H9 (cell line): Measurements from ENCODE around the gene ARHGAP25. TPM values are rescaled to one million over a fixed set of nuclear protein-coding genes. Genes with fewer than 3 reads are reported as not detected.

Experiments used
- DNase-seq: peaks from one replicate; pipeline ENCODE4 v3.0.0-alpha.2; 2017
- H2AFZ ChIP-seq: one replicate; pipeline ENCODE4 v1.6.1; 2013; ENCODE audit warnings: mild to moderate bottlenecking, low read length, control low read depth, moderate library complexity
- H2AK5ac ChIP-seq: 2 replicates; pipeline ENCODE4 v1.6.1; 2013; ENCODE audit warnings: low read length, control low read depth, mixed read lengths; ENCODE audit not compliant: insufficient read length
- H2BK120ac ChIP-seq: one replicate; pipeline ENCODE4 v1.6.1; 2013; ENCODE audit warnings: low read depth, mild to moderate bottlenecking, low read length, control low read depth, inconsistent platforms; ENCODE audit not compliant: poor library complexity, severe bottlenecking
- H2BK12ac ChIP-seq: 2 replicates; pipeline ENCODE4 v1.6.1; 2013; ENCODE audit warnings: low read length, control low read depth, mixed read lengths, low read depth; ENCODE audit not compliant: insufficient read length
- H2BK15ac ChIP-seq: 2 replicates; pipeline ENCODE4 v1.6.1; 2013; ENCODE audit warnings: low read depth, low read length, control low read depth
- H2BK20ac ChIP-seq: one replicate; pipeline ENCODE4 v1.6.1; 2013; ENCODE audit warnings: low read depth, mild to moderate bottlenecking, low read length, control low read depth, inconsistent platforms; ENCODE audit not compliant: poor library complexity, severe bottlenecking
- H2BK5ac ChIP-seq: 2 replicates; pipeline ENCODE4 v1.6.1; 2013; ENCODE audit warnings: low read length, control low read depth, mixed read lengths; ENCODE audit not compliant: insufficient read length
- H3K14ac ChIP-seq: 2 replicates; pipeline ENCODE4 v1.6.1; 2013; ENCODE audit warnings: low read length, control low read depth; ENCODE audit not compliant: insufficient read depth
- H3K18ac ChIP-seq: 2 replicates; pipeline ENCODE4 v1.6.1; 2013; ENCODE audit warnings: low read depth, mild to moderate bottlenecking, mixed read lengths, low read length, control low read depth; ENCODE audit not compliant: insufficient read length
- H3K23ac ChIP-seq: 2 replicates; pipeline ENCODE4 v1.6.1; 2013; ENCODE audit warnings: low read length, control low read depth, mixed read lengths, low read depth; ENCODE audit not compliant: insufficient read length
- H3K23me2 ChIP-seq: 2 replicates; pipeline ENCODE4 v1.6.1; 2013; ENCODE audit warnings: low read depth, mild to moderate bottlenecking, mixed read lengths, low read length, control low read depth; ENCODE audit not compliant: insufficient read length, poor library complexity, severe bottlenecking
- H3K27ac ChIP-seq: 2 replicates; pipeline ENCODE4 v1.5.1; 2013; ENCODE audit warnings: low read length, control low read depth, mixed read lengths, low read depth; ENCODE audit not compliant: insufficient read length
- H3K27me3 ChIP-seq: 2 replicates; pipeline ENCODE4 v1.6.1; 2013; ENCODE audit warnings: low read length, control low read depth, inconsistent platforms; ENCODE audit not compliant: insufficient read depth
- H3K4ac ChIP-seq: 2 replicates; pipeline ENCODE4 v1.6.1; 2013; ENCODE audit warnings: low read depth, mild to moderate bottlenecking, control low read depth, inconsistent platforms, low read length, moderate library complexity
- H3K4me1 ChIP-seq: 2 replicates; pipeline ENCODE4 v1.6.1; 2013; ENCODE audit warnings: low read length, control low read depth, inconsistent platforms; ENCODE audit not compliant: insufficient read depth
- H3K4me2 ChIP-seq: 2 replicates; pipeline ENCODE4 v1.6.1; 2013; ENCODE audit warnings: low read length, control low read depth, mixed read lengths; ENCODE audit not compliant: insufficient read length, insufficient read depth
- H3K56ac ChIP-seq: 2 replicates; pipeline ENCODE4 v1.6.1; 2013; ENCODE audit warnings: low read depth, mild to moderate bottlenecking, mixed read lengths, low read length, control low read depth; ENCODE audit not compliant: insufficient read length
- H3K79me1 ChIP-seq: 2 replicates; pipeline ENCODE4 v1.6.1; 2013; ENCODE audit warnings: low read depth, mild to moderate bottlenecking, moderate library complexity, low read length, control low read depth, inconsistent platforms; ENCODE audit not compliant: insufficient read depth, poor library complexity, severe bottlenecking
- H3K79me2 ChIP-seq: 2 replicates; pipeline ENCODE4 v1.6.1; 2013; ENCODE audit warnings: low read length, control low read depth, inconsistent platforms; ENCODE audit not compliant: insufficient read depth
- H3K9ac ChIP-seq: 2 replicates; pipeline ENCODE4 v1.6.1; 2013; ENCODE audit warnings: low read length, control low read depth, mixed read lengths; ENCODE audit not compliant: insufficient read length; ENCODE audit errors: extremely low read depth
- H3K9me3 ChIP-seq: one replicate; pipeline ENCODE4 v1.6.1; 2013; ENCODE audit warnings: low read depth, low read length, inconsistent platforms; ENCODE audit not compliant: control insufficient read depth
- H3T11ph ChIP-seq: one replicate; pipeline ENCODE4 v1.6.1; 2013; ENCODE audit warnings: mild to moderate bottlenecking, low read length, control low read depth, inconsistent platforms
- H4K20me1 ChIP-seq: one replicate; pipeline ENCODE4 v1.6.1; 2013; ENCODE audit not compliant: control insufficient read depth, insufficient read length, insufficient read depth
- H4K5ac ChIP-seq: 2 replicates; pipeline ENCODE4 v1.6.1; 2013; ENCODE audit warnings: low read depth, mild to moderate bottlenecking, mixed read lengths, low read length, control low read depth; ENCODE audit not compliant: insufficient read length
- H4K8ac ChIP-seq: replicated peaks from 2 replicates; pipeline ENCODE4 v1.6.1; 2013; ENCODE audit warnings: low read length, control low read depth, mixed read lengths, low read depth; ENCODE audit not compliant: insufficient read length
- H4K91ac ChIP-seq: 2 replicates; pipeline ENCODE4 v1.6.1; 2013; ENCODE audit warnings: low read depth, mild to moderate bottlenecking, moderate library complexity, mixed read lengths, low read length, control low read depth; ENCODE audit not compliant: insufficient read length
- H3K27ac Mint-ChIP-seq, 3 experiments: 2 replicates in 2 of 3; 3 replicates in 1 of 3; pipeline ENCODE4 v1.8.0; 2020 to 2021; ENCODE audit warnings: mixed read lengths in 3 of 3, mild to moderate bottlenecking in 1 of 3, moderate library complexity in 1 of 3
- H3K27me3 Mint-ChIP-seq: 2 replicates; pipeline ENCODE4 v1.8.0; 2021; ENCODE audit warnings: low read depth, mild to moderate bottlenecking, moderate library complexity, mixed read lengths
- H3K36me3 Mint-ChIP-seq, 3 experiments: 2 replicates in 2 of 3; 3 replicates in 1 of 3; pipeline ENCODE4 v1.8.0; 2020 to 2021; ENCODE audit warnings: low read depth in 3 of 3, mixed read lengths in 3 of 3; ENCODE audit not compliant: insufficient read depth in 1 of 3
- H3K4me1 Mint-ChIP-seq, 2 experiments: 2 replicates each; pipeline ENCODE4 v1.8.0; 2020; ENCODE audit warnings: mixed read lengths in 2 of 2
- H3K4me3 Mint-ChIP-seq, 2 experiments: 2 replicates in 1 of 2; 3 replicates in 1 of 2; pipeline ENCODE4 v1.8.0; 2020 to 2021; ENCODE audit warnings: mild to moderate bottlenecking in 2 of 2, mixed read lengths in 2 of 2, moderate library complexity in 1 of 2
- H3K9me3 Mint-ChIP-seq, 2 experiments: 2 replicates in 1 of 2; 3 replicates in 1 of 2; pipeline ENCODE4 v1.8.0; 2020; ENCODE audit warnings: mild to moderate bottlenecking in 2 of 2, mixed read lengths in 2 of 2, moderate library complexity in 1 of 2
- WGBS: extraction: QIAGEN DNeasy Blood & Tissue Kit; methylation state at CpG from one replicate; pipeline ENCODE4 v1.1.7; 2013; ENCODE audit warnings: missing lambda C conversion rate, low lambda C conversion rate, mixed read lengths; ENCODE audit not compliant: insufficient read length; ENCODE audit errors: extremely low coverage; 5-methylcytosine and 5-hydroxymethylcytosine counted together
- total RNA-seq: library from RNA; stranded (reverse); gene quantifications from 2 replicates; pipeline ENCODE4 v1.2.1, GENCODE V29; 2021
- TF ChIP-seq, protein P1 (sequence below): fragments of 200-600 bp; sonication (generic); conservative IDR thresholded peaks from 3 replicates; pipeline ENCODE4 v1.8.0; 2021; ENCODE audit warnings: antibody characterized with exemption, mild to moderate bottlenecking

ARHGAP25 gene
- total RNA-seq, 1 experiment from 2014 or later = 1.3 TPM

DNA sequence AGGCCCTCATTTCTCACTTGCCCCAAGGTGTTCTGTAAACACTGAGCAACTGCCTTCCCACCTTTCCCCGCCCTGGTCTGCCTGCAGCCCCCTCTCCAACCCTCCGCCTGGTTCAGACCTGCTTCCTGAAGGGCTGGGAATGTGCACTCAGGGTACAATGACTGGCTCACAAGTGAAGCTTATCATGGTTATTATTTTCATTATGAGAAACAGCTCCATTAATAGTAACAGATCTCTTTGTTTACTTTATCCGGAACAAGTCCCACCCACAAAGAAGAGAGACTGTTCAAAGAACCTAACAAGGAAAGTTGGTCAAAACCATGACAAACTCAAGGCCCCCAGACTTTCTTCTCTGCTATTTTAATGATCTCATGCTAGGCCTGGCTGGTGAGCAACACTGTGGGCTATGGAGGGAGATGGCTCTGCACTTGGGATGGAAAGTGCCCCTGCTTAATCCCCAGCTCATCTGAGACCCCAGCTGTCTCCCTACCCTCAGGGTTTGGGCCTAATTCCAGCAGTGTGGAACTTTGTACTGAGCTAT is 36.7 kb downstream of the ARHGAP25 start:
- Histone ChIP-seq H3K4me1 (no peaks in the 10 kb centered on the region; the same call in 1 of the 2 replicates), H4K5ac (no peak overlapping the region), H3K18ac (no peak overlapping the region), H3K56ac (no peak overlapping the region), H3K4ac (no peak overlapping the region), H2BK12ac (no peak overlapping the region), H2BK15ac (no peak overlapping the region), H4K8ac (no peak overlapping the region), H3K27me3 (no peaks in the 10 kb centered on the region), H3K9me3 (no peaks in the 10 kb centered on the region), H3K4me2 (no peak overlapping the region), H3T11ph (no peak overlapping the region), H2AK5ac (no peak overlapping the region), H2AFZ (no peak overlapping the region), H4K20me1 (no peaks in the 10 kb centered on the region), H3K79me2 (no peaks in the 10 kb centered on the region), H3K23me2 (no peaks in the 10 kb centered on the region), H4K91ac (no peak overlapping the region), H3K27ac (no peak overlapping the region), H2BK5ac (no peak overlapping the region), H2BK120ac (no peak overlapping the region), H3K79me1 (no peaks in the 10 kb centered on the region), H2BK20ac (no peak overlapping the region), H3K23ac (no peak overlapping the region), H3K9ac (no peak overlapping the region), H3K14ac (no peak overlapping the region)
- DNase-seq = no peak
- TF ChIP-seq, protein P1, sequence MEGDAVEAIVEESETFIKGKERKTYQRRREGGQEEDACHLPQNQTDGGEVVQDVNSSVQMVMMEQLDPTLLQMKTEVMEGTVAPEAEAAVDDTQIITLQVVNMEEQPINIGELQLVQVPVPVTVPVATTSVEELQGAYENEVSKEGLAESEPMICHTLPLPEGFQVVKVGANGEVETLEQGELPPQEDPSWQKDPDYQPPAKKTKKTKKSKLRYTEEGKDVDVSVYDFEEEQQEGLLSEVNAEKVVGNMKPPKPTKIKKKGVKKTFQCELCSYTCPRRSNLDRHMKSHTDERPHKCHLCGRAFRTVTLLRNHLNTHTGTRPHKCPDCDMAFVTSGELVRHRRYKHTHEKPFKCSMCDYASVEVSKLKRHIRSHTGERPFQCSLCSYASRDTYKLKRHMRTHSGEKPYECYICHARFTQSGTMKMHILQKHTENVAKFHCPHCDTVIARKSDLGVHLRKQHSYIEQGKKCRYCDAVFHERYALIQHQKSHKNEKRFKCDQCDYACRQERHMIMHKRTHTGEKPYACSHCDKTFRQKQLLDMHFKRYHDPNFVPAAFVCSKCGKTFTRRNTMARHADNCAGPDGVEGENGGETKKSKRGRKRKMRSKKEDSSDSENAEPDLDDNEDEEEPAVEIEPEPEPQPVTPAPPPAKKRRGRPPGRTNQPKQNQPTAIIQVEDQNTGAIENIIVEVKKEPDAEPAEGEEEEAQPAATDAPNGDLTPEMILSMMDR = no peak
- WGBS = no CpG with 5 or more reads among the region's 3 CpGs
- Mint-ChIP-seq H3K4me3 (no peak overlapping the region), H3K36me3 (no peaks in the 10 kb centered on the region; a peak in 1 of 7 replicates), H3K27me3 (no peaks in the 10 kb centered on the region), H3K4me1 (peaks cover 15 to 19% of the 10 kb centered on the region in 2 experiments), H3K9me3 (no peaks in the 10 kb centered on the region; a peak in 1 of 5 replicates), H3K27ac (no peak overlapping the region)
